ENCODE measurements around the gene YTHDF1.

The YTHDF1 gene

DNA sequence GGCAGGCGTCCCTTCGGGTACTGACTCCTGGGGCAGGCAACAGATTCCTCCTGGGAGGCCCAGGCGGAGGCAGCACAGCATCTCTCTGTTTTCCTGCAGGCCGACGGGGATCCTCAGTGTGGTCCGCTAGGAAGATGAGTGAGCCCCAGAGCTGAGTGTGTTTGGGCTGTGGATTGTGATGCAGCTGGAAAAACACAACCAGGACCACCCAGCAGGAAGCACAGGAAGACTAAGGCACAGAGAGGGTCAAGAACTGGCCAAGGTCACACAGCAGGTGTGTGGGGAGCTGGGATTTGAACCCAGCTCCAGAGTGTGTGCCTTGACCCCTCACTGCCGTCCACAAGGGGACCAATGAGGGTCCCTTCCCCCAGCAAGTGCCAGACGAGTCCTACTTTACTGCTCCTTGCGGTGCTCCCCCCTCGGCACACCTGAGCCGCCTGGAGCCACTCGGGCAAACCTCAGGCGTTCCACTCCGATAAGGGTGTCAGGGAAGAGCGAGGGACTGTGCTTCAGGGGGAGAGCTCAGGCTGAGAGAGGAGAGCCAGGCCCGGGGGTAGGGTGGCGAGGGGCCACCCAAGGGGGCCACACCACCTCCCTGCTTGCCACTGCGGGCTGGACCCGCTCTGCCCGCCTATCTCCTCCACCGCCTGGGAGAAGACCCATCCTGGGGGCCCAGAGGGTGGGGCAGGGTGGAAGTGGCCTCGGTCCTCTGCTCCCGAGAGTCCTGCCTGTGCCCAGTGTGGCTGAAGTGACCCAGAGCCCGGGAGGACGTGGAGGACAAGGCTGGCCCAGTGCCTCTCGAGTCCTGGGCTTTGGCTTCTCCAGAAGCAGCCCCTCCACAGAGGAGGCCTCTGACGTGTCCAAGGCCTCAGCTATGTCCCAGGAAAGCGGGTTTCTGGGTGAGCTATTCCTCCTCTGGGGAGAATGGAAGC, 63.3 kb downstream of the YTHDF1 start:
- H3K27me3 ChIP-seq (ENCODE audit: control insufficient read depth, insufficient read depth, low read length): peaks cover 7% of the 10 kb centered on the region

DNA sequence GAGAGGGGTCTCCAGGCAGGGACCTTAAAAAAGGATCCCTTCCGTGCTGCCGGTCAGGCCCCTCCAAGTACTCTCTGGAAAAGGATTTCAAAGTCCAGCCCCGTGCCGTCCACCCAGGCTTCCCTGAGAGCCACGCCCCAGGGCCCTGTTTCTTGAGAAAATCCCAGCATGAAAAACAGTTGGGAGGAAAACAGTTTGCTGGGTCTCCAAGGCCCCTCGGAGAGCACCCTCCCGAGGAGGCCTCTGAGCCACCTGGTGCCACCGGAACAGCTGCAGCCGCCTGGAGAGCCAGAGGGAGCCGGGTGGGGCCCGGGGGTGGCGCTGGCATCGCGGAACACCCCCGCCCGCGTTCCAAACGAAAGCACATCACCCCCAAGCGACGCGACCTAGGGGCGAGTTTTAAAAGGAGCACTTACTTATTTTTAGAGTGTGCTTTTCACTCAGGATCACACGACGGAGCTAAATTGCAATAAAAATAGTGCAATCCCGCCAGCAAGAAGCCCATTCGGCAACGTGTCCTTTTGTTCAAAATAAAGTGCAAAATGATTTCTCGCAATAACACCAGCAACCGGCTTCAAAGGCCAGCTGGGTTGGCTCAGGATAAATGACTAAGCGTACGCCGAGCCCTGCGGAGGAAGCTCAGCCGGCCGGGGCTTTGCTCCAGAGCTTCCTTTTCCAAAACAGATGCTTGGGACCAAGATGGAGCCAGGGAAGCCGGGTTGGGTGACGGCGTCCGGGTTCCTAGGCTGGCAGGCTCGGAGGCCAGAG, 64.2 kb downstream of the YTHDF1 start:
- no peaks in the 10 kb centered on the region for H3K36me3 ChIP-seq (ENCODE audit: control insufficient read depth, insufficient read depth, low read length)
- no peak overlapping the region for H3K27ac ChIP-seq
- no peak overlapping the region for H3K4me2 ChIP-seq (ENCODE audit: low read length)
- no peak overlapping the region for H3K4me3 ChIP-seq (ENCODE audit: low read depth, low read length)
- H3K79me2 ChIP-seq: no peaks in the 10 kb centered on the region
- H3K27me3 ChIP-seq (ENCODE audit: control insufficient read depth, insufficient read depth, low read length): peaks cover 7% of the 10 kb centered on the region
- TF ChIP-seq, protein P1, sequence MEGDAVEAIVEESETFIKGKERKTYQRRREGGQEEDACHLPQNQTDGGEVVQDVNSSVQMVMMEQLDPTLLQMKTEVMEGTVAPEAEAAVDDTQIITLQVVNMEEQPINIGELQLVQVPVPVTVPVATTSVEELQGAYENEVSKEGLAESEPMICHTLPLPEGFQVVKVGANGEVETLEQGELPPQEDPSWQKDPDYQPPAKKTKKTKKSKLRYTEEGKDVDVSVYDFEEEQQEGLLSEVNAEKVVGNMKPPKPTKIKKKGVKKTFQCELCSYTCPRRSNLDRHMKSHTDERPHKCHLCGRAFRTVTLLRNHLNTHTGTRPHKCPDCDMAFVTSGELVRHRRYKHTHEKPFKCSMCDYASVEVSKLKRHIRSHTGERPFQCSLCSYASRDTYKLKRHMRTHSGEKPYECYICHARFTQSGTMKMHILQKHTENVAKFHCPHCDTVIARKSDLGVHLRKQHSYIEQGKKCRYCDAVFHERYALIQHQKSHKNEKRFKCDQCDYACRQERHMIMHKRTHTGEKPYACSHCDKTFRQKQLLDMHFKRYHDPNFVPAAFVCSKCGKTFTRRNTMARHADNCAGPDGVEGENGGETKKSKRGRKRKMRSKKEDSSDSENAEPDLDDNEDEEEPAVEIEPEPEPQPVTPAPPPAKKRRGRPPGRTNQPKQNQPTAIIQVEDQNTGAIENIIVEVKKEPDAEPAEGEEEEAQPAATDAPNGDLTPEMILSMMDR (IDR thresholded peaks at IDR 0.05): no peak
- no peak overlapping the region for H2AFZ ChIP-seq
- no peaks in the 10 kb centered on the region for H3K9me3 ChIP-seq (ENCODE audit: control insufficient read depth, low read length)
- no peaks in the 10 kb centered on the region for H3K4me1 ChIP-seq
- H3K9ac ChIP-seq: no peak overlapping the region

More for the DNA sequence above, 63.3 kb downstream of the YTHDF1 start:
- Histone ChIP-seq H3K9ac (no peak overlapping the region), H3K36me3 (ENCODE audit: control insufficient read depth, insufficient read depth, low read length) (no peaks in the 10 kb centered on the region), H3K27ac (no peak overlapping the region), H3K4me2 (ENCODE audit: low read length) (no peak overlapping the region), H3K9me3 (ENCODE audit: control insufficient read depth, low read length) (no peaks in the 10 kb centered on the region), H2AFZ (no peak overlapping the region), H3K4me3 (ENCODE audit: low read depth, low read length) (no peak overlapping the region), H3K4me1 (no peaks in the 10 kb centered on the region), H3K79me2 (no peaks in the 10 kb centered on the region)
- TF ChIP-seq, protein P1 (IDR thresholded peaks at IDR 0.05): no peak

DNA sequence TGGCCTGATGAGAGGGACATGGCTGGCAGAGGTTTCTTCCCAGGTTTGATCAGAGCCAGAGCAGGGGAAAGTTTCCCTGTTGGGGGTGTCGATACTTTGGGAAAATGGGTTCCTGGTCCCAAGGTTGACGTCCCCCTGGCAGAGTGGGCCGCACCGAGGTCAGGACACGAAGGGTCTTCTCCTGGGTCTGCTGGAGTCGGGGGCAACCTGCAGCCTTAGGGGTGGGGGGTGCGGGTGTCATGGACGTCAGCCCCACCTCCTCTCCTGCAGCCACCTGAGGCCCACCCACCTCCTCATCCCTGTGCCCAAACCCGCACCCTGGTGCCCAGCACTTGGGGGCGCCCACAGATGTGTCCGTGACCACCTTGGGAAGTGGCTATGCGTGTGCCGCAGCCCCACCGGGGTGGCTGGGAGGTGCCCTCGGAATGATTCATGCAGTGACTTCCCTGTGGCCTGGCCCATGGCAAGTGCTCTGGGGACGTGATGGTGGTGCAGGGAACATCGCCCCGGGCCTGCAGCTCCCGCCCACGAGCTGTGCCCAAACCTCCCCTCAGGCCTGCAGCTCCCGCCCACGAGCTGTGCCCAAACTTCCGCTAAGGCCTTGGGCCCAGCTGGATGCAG, 64.9 kb downstream of the YTHDF1 start:
- no peaks in the 10 kb centered on the region for H3K79me2 ChIP-seq
- no peak overlapping the region for H3K9ac ChIP-seq
- H3K9me3 ChIP-seq (ENCODE audit: control insufficient read depth, low read length): no peaks in the 10 kb centered on the region
- no peak overlapping the region for H3K27ac ChIP-seq
- peaks cover 7% of the 10 kb centered on the region for H3K27me3 ChIP-seq (ENCODE audit: control insufficient read depth, insufficient read depth, low read length)
- no peak overlapping the region for H3K4me3 ChIP-seq (ENCODE audit: low read depth, low read length)
- no peak overlapping the region for H3K4me2 ChIP-seq (ENCODE audit: low read length)
- H3K4me1 ChIP-seq: no peaks in the 10 kb centered on the region
- H2AFZ ChIP-seq: no peak overlapping the region
- H3K36me3 ChIP-seq (ENCODE audit: control insufficient read depth, insufficient read depth, low read length): no peaks in the 10 kb centered on the region
- TF ChIP-seq, protein P1 (IDR thresholded peaks at IDR 0.05): no peak

DNA sequence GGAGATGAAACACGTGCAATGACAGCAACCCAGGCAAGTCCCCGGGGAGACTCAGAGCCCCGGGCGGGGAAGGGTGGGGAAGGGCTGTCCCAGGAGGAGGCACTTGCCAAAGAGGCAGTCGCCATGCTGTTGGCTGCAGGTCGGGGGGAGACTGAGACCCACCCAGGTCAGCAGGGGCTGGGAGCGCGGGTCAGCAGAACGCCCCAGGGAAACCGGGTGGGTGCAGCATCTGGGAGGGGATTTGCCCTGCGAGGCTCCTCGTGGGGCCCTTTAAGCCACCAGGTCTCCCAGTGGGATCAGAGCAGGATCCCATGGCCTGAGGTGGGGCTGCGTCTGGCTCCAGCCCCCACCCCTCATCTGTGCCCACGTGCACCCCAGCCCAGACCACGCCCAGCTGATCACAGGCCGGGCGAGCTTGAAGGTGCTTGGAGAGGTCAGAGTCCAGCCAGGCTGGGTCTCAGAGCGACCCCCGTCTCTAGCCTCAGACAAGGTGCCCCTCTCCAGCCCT, 65.5 kb downstream of the YTHDF1 start:
- Histone ChIP-seq H3K4me2 (ENCODE audit: low read length) (no peak overlapping the region), H2AFZ (no peak overlapping the region), H3K79me2 (no peaks in the 10 kb centered on the region), H3K9ac (no peak overlapping the region), H3K4me3 (ENCODE audit: low read depth, low read length) (no peak overlapping the region), H3K4me1 (no peaks in the 10 kb centered on the region), H3K27me3 (ENCODE audit: control insufficient read depth, insufficient read depth, low read length) (peaks cover 7% of the 10 kb centered on the region), H3K36me3 (ENCODE audit: control insufficient read depth, insufficient read depth, low read length) (no peaks in the 10 kb centered on the region), H3K9me3 (ENCODE audit: control insufficient read depth, low read length) (no peaks in the 10 kb centered on the region), H3K27ac (no peak overlapping the region)
- TF ChIP-seq, protein P1 (IDR thresholded peaks at IDR 0.05): no peak
